Stimulated activated CD4-positive, alpha-beta T cell treated with anti-CD3 and anti-CD28 coated beads, Interleukin-15, amount 100 ng/mL, for 1 hour (primary cell): ENCODE results near the gene VWA5B1.
"Not testable (repeated sequence)": the region's sequence is repeated elsewhere in the genome, so short reads cannot be mapped to it uniquely, and the experiment has no call there.

ENCODE experiments used
- DNase-seq, 2 donors: peaks; one replicate each; pipeline ENCODE4 v3.0.0-alpha.2; 2020; ENCODE audit warnings: low read depth in 1 of 2, low spot score in 1 of 2

VWA5B1 gene, protein sequence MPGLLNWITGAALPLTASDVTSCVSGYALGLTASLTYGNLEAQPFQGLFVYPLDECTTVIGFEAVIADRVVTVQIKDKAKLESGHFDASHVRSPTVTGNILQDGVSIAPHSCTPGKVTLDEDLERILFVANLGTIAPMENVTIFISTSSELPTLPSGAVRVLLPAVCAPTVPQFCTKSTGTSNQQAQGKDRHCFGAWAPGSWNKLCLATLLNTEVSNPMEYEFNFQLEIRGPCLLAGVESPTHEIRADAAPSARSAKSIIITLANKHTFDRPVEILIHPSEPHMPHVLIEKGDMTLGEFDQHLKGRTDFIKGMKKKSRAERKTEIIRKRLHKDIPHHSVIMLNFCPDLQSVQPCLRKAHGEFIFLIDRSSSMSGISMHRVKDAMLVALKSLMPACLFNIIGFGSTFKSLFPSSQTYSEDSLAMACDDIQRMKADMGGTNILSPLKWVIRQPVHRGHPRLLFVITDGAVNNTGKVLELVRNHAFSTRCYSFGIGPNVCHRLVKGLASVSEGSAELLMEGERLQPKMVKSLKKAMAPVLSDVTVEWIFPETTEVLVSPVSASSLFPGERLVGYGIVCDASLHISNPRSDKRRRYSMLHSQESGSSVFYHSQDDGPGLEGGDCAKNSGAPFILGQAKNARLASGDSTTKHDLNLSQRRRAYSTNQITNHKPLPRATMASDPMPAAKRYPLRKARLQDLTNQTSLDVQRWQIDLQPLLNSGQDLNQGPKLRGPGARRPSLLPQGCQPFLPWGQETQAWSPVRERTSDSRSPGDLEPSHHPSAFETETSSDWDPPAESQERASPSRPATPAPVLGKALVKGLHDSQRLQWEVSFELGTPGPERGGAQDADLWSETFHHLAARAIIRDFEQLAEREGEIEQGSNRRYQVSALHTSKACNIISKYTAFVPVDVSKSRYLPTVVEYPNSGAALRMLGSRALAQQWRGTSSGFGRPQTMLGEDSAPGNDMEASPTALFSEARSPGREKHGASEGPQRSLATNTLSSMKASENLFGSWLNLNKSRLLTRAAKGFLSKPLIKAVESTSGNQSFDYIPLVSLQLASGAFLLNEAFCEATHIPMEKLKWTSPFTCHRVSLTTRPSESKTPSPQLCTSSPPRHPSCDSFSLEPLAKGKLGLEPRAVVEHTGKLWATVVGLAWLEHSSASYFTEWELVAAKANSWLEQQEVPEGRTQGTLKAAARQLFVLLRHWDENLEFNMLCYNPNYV

GRCh38 chr1:20290624-20291597 is at the start of gene VWA5B1:
VWA5B1 (plus strand) TSS chr1:20290875; CDS start chr1:20310602, 19,727 bp downstream.
- no peak for DNase-seq

GRCh38 chr1:20242890-20243479 is 47.7 kb upstream of the VWA5B1 start:
- no peak for DNase-seq

DNA sequence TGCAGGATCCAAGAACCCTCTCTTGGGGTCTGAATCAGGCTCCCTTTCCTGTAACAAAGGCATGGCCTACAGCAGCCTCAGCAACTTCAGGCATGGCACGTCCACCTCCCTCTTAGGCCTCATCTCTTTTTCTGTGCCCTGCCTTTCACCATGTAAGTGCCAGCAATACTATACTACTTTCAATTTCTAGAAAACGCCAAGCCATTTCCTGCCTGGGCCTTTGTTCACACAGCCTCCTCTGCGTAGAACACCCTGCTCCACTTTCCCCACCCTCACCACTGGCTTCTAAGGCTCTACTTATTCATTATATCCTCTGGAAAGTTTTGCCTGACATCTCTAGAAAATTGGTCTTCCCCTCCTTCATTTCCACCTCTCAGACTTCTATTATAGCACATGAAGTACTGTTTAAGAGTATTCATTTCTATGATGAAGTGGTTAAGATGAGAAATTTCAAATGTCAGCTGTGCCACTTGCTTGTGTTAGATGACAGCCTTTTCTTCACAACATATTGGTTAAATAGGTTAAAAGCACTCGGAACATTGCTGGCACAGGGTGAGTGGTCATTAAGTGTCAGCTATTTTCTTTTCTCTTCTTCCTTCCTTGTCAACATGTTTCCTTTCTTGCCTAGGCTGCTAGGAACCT is 41.6 kb upstream of the VWA5B1 start:
- DNase-seq, result peak in 1 of 2 donors; percentile 2

DNA sequence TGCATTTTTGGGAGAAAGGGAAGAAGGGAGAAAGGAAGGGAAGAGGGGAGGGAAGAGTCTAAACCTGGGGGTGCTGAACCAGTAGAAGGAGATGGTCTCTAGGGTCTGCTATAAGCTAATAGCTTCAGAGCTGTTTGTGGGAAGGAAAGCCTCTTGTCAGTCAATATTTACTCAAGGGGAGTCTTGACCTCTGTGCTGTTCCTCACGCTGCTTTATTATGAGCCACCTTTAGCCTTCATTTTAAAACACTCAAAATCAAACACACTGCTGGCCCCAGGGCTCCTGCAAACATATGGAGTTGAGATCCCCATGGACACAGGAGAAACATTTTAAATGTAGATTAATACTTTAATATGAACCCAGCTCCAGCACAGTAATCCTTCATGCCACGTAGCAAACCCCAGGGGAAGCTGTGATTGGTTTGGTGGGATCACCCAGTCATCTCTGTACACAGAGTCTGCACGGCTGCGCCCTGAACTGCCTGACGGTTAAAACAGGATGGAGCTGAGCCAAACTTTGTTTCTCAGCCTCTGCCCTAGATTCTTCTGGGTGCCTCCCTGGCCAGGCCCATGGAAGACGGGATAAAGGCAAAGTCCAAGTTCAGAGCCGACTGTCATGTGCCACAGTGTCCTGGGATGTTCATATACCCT is 40.2 kb upstream of the VWA5B1 start:
- no peak for DNase-seq

DNA sequence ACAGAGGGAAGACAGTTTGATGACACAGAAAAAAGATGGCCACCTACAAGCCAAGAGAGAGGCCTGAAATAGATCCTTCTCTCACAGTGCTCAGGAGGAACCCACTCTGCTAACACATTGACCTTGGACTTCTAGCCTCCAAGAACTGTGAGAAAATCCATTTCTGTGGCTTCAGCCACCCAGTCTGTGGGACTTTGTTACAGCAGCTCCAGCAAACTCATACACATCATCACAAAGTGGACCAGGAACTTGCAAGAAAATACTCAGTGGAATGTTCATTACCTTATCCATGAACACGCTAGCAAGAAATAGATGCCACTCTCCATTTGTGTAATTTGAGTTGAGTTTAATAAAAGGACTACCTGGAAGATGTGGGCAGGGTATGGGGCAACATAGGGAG is 38.1 kb upstream of the VWA5B1 start:
- no peak for DNase-seq

- no peak for DNase-seq
Observed at GRCh38 chr1:20255666-20256065, 35.0 kb upstream of the VWA5B1 start.

DNA sequence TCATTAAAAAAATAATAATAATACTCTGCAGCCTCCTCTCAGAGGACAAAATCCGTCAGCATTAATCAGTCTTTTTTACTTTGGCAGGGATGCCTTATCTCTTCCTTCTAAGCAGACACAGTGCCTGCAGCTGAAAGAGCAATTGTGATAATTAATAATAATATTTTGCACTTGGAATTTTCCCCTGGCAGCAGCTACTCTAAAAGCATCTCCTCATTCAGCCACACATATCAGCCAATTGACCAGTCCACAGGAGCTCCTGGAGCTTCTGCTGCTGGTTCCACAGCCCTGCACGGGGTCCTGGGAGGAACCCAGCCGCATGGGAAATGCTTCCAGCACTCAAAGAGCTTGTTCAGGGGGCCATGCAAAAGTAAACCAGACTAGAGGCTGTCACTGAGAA is 31.0 kb upstream of the VWA5B1 start:
- DNase-seq, result no peak

- no peak for DNase-seq
Observed at GRCh38 chr1:20261095-20261494, 29.6 kb upstream of the VWA5B1 start.

GRCh38 chr1:20262810-20263534 is 27.7 kb upstream of the VWA5B1 start:
- no peak for DNase-seq

DNA sequence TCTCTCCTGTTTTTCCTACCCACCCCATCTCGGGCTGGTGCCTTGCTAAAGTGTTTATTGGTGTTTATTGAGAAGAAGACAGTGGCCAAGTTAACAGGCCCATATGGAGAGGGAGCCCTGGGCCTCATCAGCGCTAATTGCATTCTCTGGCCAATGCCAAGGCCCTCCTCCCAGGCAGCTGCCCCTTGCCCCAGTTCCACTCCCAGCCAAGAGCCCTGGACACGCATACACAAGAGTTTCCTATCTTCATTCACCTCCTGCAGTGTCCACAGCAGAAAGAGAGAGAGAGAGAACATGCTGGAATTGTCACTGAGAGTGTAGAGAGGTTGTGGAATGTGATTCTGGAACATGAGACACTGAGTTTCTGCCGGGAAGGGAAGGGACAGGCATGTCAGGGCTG is 25.4 kb upstream of the VWA5B1 start:
- no peak for DNase-seq

- DNase-seq, result no peak
Observed at GRCh38 chr1:20266141-20266540, 24.5 kb upstream of the VWA5B1 start.

DNA sequence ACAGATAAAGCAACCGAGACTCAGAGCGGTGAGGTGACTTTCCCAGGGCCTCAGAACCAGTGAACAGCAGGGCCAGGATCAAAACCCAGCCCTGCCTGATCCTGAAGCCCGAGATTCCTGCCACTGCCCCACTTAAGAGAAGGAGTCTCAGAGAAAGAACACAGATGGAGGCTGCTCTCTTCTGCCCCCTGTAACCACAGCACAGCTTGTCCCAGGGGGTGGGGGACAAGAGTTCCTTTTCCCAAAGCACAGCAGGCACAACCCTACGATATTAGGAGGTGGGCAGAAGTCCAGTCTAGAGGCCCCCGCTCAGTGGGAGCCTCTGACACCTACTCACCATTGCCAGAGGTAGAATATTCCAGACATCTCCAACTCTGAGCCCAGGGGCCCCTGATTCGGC is 24.0 kb upstream of the VWA5B1 start:
- no peak for DNase-seq

DNA sequence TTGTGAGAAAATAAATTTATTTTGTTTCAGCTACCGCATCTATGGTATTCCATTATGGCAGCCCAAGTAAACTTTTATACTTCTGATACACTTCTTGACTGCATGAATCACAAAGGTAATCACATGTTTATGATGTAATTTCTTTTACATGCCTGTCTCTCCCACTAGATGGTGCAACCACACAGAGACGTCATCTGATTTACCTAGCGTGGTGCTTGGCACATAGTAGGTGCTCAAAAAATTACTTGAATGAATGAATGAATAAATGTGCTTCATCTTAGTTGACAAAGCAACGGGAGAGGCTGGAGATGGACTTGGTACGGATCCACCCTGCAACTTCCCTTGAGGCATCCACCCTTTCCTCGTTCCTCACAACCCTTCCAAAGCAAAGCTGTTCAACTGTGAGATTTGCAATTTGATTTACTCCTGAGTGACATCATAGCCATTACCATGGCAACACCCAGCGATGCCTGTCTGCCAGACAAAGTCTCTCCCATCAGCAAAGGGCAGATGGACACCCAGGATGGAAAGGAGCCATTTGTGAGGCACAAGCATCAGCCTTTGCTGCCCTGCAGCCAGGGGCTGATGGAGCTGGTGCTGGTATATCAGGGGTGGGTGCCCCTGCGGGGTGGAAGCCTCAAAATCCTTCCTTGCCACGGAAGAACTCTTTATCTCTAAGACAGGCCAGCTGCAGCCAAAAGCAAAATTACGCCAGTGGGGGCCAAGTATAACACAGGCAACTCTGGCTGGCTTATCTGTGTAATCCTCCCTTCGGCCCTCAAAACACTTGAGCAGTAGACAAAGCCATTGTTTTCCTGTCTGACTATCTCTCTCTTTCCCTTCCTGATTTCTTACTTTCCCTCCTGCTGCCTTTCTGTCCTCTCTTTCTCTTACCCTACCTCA is 18.9 kb upstream of the VWA5B1 start:
- DNase-seq, result no peak

DNA sequence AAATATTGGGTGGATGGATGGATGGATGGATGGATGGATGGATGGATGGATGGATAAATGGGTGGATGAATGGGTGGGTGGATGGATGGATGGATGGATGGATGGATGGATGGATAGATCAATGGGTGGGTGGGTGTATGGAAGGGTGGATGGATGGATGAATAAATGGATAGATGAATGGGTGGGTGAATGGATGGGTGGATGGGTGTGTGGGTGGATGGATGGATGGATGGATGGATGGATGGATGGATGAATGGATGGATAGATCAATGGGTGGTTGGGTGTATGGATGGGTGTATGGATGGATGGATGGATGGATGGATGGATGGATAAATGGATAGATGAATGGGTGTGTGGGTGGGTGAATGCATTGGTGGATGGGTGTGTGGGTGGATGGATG is 17.0 kb upstream of the VWA5B1 start:
- DNase-seq, result not testable (repeated sequence)

DNA sequence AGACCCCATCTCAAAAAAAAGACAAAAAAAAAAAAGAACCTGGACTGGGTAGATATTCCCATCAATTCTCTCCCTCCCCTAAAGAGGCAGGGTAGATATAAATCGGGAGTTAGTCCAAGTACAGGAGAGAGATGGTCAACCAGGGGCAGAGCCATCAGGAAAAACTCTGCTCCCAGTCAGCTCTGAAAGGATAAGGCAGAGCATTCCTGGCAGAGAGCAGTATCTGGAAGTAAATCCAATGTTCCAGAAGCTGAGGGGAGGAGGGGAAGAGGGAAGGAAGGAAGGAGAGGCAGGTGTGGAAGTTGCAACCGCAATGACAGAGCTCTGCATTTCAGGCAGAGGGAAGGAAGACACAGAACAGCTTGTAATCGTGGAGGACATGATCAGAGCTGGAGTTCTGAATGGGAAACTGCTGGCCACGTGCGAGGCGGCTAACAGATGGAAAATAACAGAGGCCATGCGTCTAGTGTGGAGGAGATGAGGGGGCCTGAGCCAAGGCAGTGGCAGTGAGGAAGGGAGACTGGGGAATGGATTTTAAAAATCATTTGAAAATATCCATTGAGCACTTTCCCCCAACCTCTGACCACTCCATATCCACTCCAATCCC is 15.3 kb upstream of the VWA5B1 start:
- no peak for DNase-seq

DNA sequence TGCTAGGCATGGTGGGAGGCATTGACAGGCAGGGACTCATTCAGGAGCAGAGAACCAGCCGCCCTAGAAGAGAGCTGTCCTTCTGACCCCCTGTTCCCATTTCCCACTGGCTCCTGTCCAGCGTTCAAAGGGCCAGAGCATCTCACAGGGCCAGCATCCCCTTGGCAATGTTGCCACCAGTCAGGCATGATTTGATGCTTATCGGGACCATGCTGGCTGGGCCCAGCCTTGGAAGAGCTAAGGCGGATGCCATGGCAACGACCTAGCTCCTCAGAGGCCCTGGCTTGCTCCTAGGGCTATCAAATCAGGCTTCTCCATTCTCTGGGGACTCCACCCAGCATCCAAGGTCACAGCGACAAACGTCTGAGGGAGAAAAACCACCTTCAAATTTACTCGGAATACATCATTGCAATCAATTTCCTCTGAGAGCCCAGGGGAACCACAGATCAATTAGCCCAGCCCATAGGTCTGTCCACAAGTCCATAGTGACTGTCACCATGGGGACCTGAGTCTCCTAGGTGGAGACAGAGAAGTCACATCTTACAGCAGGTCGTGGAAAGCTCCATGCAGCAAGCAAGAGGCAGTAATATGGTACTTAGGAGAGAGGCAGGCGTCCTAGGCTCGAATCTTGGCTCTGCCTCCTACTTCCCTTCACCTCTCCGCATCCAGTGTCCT is 14.1 kb upstream of the VWA5B1 start:
- no peak for DNase-seq
